H1 (cell line): ENCODE data around the gene GLTP. TPM values are rescaled to one million over a fixed set of nuclear protein-coding genes. Genes with fewer than 3 reads are reported as not detected.
"Not testable (repeated sequence)": the region's sequence is repeated elsewhere in the genome, so short reads cannot be mapped to it uniquely, and the experiment has no call there.

Source experiments
- CTCF ChIA-PET: fragments of 300-600 bp; sonication (Branson Sonifier 250); formaldehyde crosslinking; loops from one replicate; lab custom pipeline; 2021; ENCODE audit not compliant: partially characterized antibody; lab: Charles Lee
- POLR2A ChIA-PET: fragments of 300-600 bp; sonication (Branson Sonifier 250); formaldehyde crosslinking; loops from one replicate; lab custom pipeline; 2021; ENCODE audit warnings: inconsistent platforms; ENCODE audit not compliant: partially characterized antibody; lab: Charles Lee
- DNase-seq, 2 experiments: peaks; one replicate each; pipeline versions ENCODE4 v3.0.0 to v3.0.0-alpha.2; 2010 to 2022; ENCODE audit warnings: low spot score in 2 of 2, low read depth in 1 of 2, mixed read lengths in 1 of 2
- FAIRE-seq: peaks from 2 replicates; lab custom pipeline; 2011; peaks lifted over from hg19 to GRCh38; lab: Jason Lieb, UNC
- H2AFZ ChIP-seq: 2 replicates; pipeline ENCODE4 v1.8.1; 2012; ENCODE audit warnings: low read length, inconsistent platforms
- H2AK5ac ChIP-seq: 2 replicates; pipeline ENCODE4 v1.6.1; 2013; ENCODE audit warnings: low read depth, low read length
- H2BK120ac ChIP-seq: replicated peaks from 2 replicates; pipeline ENCODE3; 2013; ENCODE audit warnings: low read depth, low read length, inconsistent platforms
- H2BK12ac ChIP-seq: 2 replicates; pipeline ENCODE4 v1.6.1; 2013; ENCODE audit warnings: low read depth, low read length
- H2BK15ac ChIP-seq: 2 replicates; pipeline ENCODE4 v1.6.1; 2013; ENCODE audit warnings: low read length
- H2BK20ac ChIP-seq: 2 replicates; pipeline ENCODE4 v1.6.1; 2013; ENCODE audit warnings: low read length
- H2BK5ac ChIP-seq: 2 replicates; pipeline ENCODE4 v1.6.1; 2013; ENCODE audit warnings: low read depth, low read length
- H3K14ac ChIP-seq: 2 replicates; pipeline ENCODE4 v1.6.1; 2013; ENCODE audit warnings: inconsistent platforms; ENCODE audit not compliant: insufficient read length
- H3K18ac ChIP-seq: 2 replicates; pipeline ENCODE4 v1.6.1; 2013; ENCODE audit warnings: low read length; ENCODE audit errors: extremely low read depth
- H3K23ac ChIP-seq: 2 replicates; pipeline ENCODE4 v1.6.1; 2013; ENCODE audit warnings: inconsistent platforms; ENCODE audit not compliant: insufficient read length
- H3K23me2 ChIP-seq: 2 replicates; pipeline ENCODE4 v1.6.1; 2013; ENCODE audit warnings: low read depth, low read length
- H3K27ac ChIP-seq: 2 replicates; pipeline ENCODE4 v1.6.1; 2011; ENCODE audit warnings: low read depth, low read length, inconsistent platforms
- H3K27me3 ChIP-seq, 4 experiments: replicated peaks in 1 of 4; 1 replicate in 1 of 4; 2 replicates in 3 of 4; pipeline versions ENCODE4 v1.6.1 to v1.8.1; 2011 to 2013; ENCODE audit warnings: low read length in 3 of 4, mild to moderate bottlenecking in 3 of 4, inconsistent platforms in 2 of 4, mixed read lengths in 2 of 4, moderate library complexity in 1 of 4; ENCODE audit not compliant: control insufficient read depth in 3 of 4, insufficient read depth in 3 of 4; ENCODE audit errors: extremely low read depth in 1 of 4
- H3K36me3 ChIP-seq, 4 experiments: 2 replicates each; pipeline versions ENCODE4 v1.6.1 to v1.8.1; 2011 to 2013; ENCODE audit warnings: mild to moderate bottlenecking in 4 of 4, low read length in 3 of 4, moderate library complexity in 2 of 4, control low read depth in 1 of 4, inconsistent platforms in 1 of 4; ENCODE audit not compliant: insufficient read depth in 4 of 4, control insufficient read depth in 2 of 4
- H3K4ac ChIP-seq: replicated peaks from 2 replicates; pipeline ENCODE3; 2013; ENCODE audit warnings: low read length, low read depth, mixed read lengths, inconsistent platforms; ENCODE audit not compliant: insufficient read length
- H3K4me1 ChIP-seq, 4 experiments: replicated peaks in 1 of 4; 1 replicate in 1 of 4; 2 replicates in 3 of 4; pipeline versions ENCODE4 v1.6.1 to v1.8.1; 2011 to 2013; ENCODE audit warnings: low read length in 3 of 4, inconsistent platforms in 2 of 4, mixed read lengths in 1 of 4; ENCODE audit not compliant: insufficient read depth in 4 of 4, control insufficient read depth in 3 of 4
- H3K4me2 ChIP-seq, 2 experiments: 2 replicates each; pipeline versions ENCODE4 v1.6.1 to v1.8.1; 2011 to 2013; ENCODE audit warnings: low read depth in 2 of 2, low read length in 2 of 2, control low read depth in 1 of 2, inconsistent platforms in 1 of 2, mild to moderate bottlenecking in 1 of 2; ENCODE audit not compliant: insufficient read depth in 1 of 2
- H3K4me3 ChIP-seq, 4 experiments: fragments of 200-600, 300-600 bp in 1 of 4; sonication (generic), shearing (Covaris generic), sonication (Bioruptor Twin) in 1 of 4; 2 replicates each; pipeline versions ENCODE4 v1.5.1 to v1.8.1; 2011 to 2016; ENCODE audit warnings: low read length in 4 of 4, low read depth in 3 of 4, control low read depth in 2 of 4, inconsistent platforms in 2 of 4, mild to moderate bottlenecking in 2 of 4, mixed read lengths in 1 of 4, moderate library complexity in 1 of 4; ENCODE audit not compliant: insufficient read depth in 2 of 4; ENCODE audit errors: extremely low read depth in 1 of 4
- H3K56ac ChIP-seq: replicated peaks from 2 replicates; pipeline ENCODE3; 2013; ENCODE audit warnings: low read depth, mild to moderate bottlenecking, mixed read lengths, low read length, inconsistent platforms; ENCODE audit not compliant: insufficient read length
- H3K79me1 ChIP-seq: 2 replicates; pipeline ENCODE4 v1.6.1; 2013; ENCODE audit warnings: low read depth, low read length, control low read depth
- H3K79me2 ChIP-seq, 2 experiments: 2 replicates each; pipeline versions ENCODE4 v1.6.1 to v1.8.1; 2012 to 2013; ENCODE audit warnings: low read length in 2 of 2, mild to moderate bottlenecking in 2 of 2, inconsistent platforms in 1 of 2; ENCODE audit not compliant: insufficient read depth in 2 of 2, control insufficient read depth in 1 of 2
- H3K9ac ChIP-seq, 4 experiments: replicated peaks in 1 of 4; 1 replicate in 1 of 4; 2 replicates in 3 of 4; pipeline versions ENCODE4 v1.6.1 to v1.8.1; 2011 to 2013; ENCODE audit warnings: low read depth in 3 of 4, low read length in 3 of 4, control low read depth in 2 of 4, mild to moderate bottlenecking in 2 of 4, moderate library complexity in 2 of 4, inconsistent platforms in 1 of 4; ENCODE audit errors: extremely low read depth in 1 of 4
- H3K9me3 ChIP-seq, 2 experiments: 2 replicates each; pipeline versions ENCODE4 v1.6.1 to v1.8.1; 2012 to 2013; ENCODE audit warnings: mild to moderate bottlenecking in 2 of 2, moderate library complexity in 2 of 2, control low read depth in 1 of 2, inconsistent platforms in 1 of 2, low read depth in 1 of 2, low read length in 1 of 2, mixed read lengths in 1 of 2; ENCODE audit not compliant: insufficient read depth in 2 of 2
- H4K20me1 ChIP-seq, 2 experiments: replicated peaks in 1 of 2; 2 replicates each; pipeline versions ENCODE3 to v1.8.1; 2011 to 2013; ENCODE audit warnings: inconsistent platforms in 2 of 2, low read length in 2 of 2, mild to moderate bottlenecking in 1 of 2; ENCODE audit not compliant: insufficient read depth in 2 of 2, control insufficient read depth in 1 of 2
- H4K5ac ChIP-seq: 2 replicates; pipeline ENCODE4 v1.6.1; 2013; ENCODE audit warnings: low read length, low read depth, mixed read lengths, inconsistent platforms; ENCODE audit not compliant: insufficient read length
- H4K8ac ChIP-seq: 2 replicates; pipeline ENCODE4 v1.8.0; 2013; ENCODE audit warnings: mild to moderate bottlenecking, moderate library complexity, low read length, inconsistent platforms; ENCODE audit not compliant: insufficient read depth; ENCODE audit errors: extremely low read depth
- H4K91ac ChIP-seq: replicated peaks from 2 replicates; pipeline ENCODE3; 2013; ENCODE audit warnings: low read length, mixed read lengths, inconsistent platforms; ENCODE audit not compliant: insufficient read length
- ATF3 ChIP-seq: IDR thresholded peaks from 2 replicates; pipeline ENCODE4 v1.6.1; 2011; ENCODE audit warnings: low read depth, mild to moderate bottlenecking, low read length; ENCODE audit not compliant: insufficient read depth
- CBX5 ChIP-seq: fragments of 300-800, 300-1000 bp; sonication (generic); IDR thresholded peaks from 2 replicates; pipeline ENCODE4 v1.7.1; 2016; ENCODE audit warnings: antibody characterized with exemption, low read length, low read depth
- POU5F1 ChIP-seq: IDR thresholded peaks from 2 replicates; pipeline ENCODE4 v1.6.1; 2011; ENCODE audit warnings: low read depth, mild to moderate bottlenecking, low read length, moderate library complexity
- TCF12 ChIP-seq: IDR thresholded peaks from 2 replicates; pipeline ENCODE4 v1.6.1; 2011; ENCODE audit warnings: low read depth, mild to moderate bottlenecking, low read length
- YY1 ChIP-seq: IDR thresholded peaks from 2 replicates; pipeline ENCODE4 v1.6.1; 2011; ENCODE audit warnings: low read depth, mild to moderate bottlenecking, low read length
- WGBS, 2 experiments: shearing (Covaris generic) in 1 of 2; methylation state at CpG; one replicate each; pipeline versions ENCODE4 v1.1.6 to v1.1.7; 2013 to 2015; ENCODE audit warnings: low lambda C conversion rate in 2 of 2, mixed read lengths in 2 of 2, inconsistent platforms in 1 of 2, low coverage in 1 of 2, missing lambda C conversion rate in 1 of 2; ENCODE audit not compliant: insufficient replicate concordance in 2 of 2, insufficient coverage in 1 of 2, insufficient read length in 1 of 2; ENCODE audit errors: extremely low coverage in 1 of 2, missing lambda C conversion rate in 1 of 2; 5-methylcytosine and 5-hydroxymethylcytosine counted together
- polyA plus RNA-seq, 7 experiments: library from polyadenylated mRNA; depleted of rRNA in 3 of 7; stranded (reverse) in 5 of 7; unstranded in 2 of 7; fragments of >200 nt in 5 of 7; fragments of 200-250 nt in 2 of 7; gene quantifications; 1 replicate in 5 of 7; 2 replicates in 1 of 7; 4 replicates in 1 of 7; pipeline versions ENCODE4 v1.2.1 to v1.2.3, GENCODE V29; 2011 to 2013; ENCODE audit warnings: missing spikeins in 2 of 7, mixed read lengths in 2 of 7
- total RNA-seq: library from RNA; stranded (reverse); fragmentation: NEBNext Ultra II Directional; extraction: Animal tissue kit (Norgen Biotek cat#: 25700); gene quantifications from 2 replicates; pipeline ENCODE4 v1.2.1, GENCODE V29; 2021

GLTP gene
- total and polyA plus RNA-seq, 2 of the 8 experiments (the other 6 are each of a cell fraction or from before 2014, with no cell fraction given): 9.8 to 26.1 TPM

DNA sequence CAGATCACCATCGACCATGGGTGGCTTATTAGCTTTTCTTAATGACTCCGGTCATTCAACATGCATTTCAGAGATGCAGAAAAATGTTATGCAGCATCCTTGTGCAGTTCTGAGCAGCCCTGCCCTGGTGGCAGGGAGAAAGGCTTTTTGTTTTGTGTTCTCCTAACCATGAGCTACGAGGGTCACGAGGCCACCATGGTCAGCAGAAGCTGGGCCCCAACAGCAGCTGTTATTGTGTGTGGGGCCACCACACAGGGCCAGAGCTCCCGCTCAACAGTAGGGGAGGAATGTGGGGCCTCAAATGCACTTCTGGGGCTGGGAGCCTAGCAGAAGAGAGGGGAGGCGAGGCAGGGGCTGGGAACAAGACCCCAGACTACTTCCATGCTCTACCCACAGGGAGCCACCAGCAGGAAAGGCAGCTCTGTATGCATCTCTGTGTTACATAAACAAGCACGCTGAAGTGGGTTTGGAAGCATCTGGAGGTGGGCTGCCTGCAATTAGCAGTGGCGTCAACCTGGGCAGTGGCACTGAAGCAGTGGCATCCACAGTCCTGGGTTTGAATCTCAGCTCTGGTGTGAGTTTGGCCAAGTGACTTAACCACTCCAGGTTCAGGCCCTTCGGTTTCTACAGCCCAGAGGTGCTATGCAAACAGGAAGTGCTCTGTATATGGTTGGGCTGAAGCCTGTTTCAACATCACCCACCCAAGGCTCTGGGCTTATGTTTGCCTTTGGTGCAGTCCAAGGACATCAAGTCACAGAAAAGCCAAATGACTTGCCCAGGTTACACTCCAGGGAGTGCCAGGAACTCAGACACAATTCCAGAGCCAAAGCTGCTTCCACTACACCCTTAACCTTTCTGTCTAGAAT lies 16.3 kb downstream of the GLTP start (continued):
- TF ChIP-seq TCF12 (no peak), CBX5 (no peak), POU5F1 (no peak), ATF3 (no peak), YY1 (no peak)

GRCh38 chr12:109862491-109862890 lies 17.9 kb downstream of the GLTP start:
- H4K5ac ChIP-seq, POLR2A ChIA-PET, H4K91ac ChIP-seq, H2BK5ac ChIP-seq, H3K79me2 ChIP-seq, FAIRE-seq, H3K56ac ChIP-seq, H2BK20ac ChIP-seq, H3K9me3 ChIP-seq, H2AFZ ChIP-seq, H2BK15ac ChIP-seq, H3K36me3 ChIP-seq, H3K79me1 ChIP-seq, H2AK5ac ChIP-seq, H3K18ac ChIP-seq, H3K9ac ChIP-seq, H4K8ac ChIP-seq, H3K14ac ChIP-seq, H3K4me3 ChIP-seq, H3K23ac ChIP-seq, DNase-seq, H3K4ac ChIP-seq, H3K23me2 ChIP-seq, H3K4me1 ChIP-seq, H2BK120ac ChIP-seq, H3K4me2 ChIP-seq, H3K27me3 ChIP-seq, H3K27ac ChIP-seq, H4K20me1 ChIP-seq, H2BK12ac ChIP-seq: not testable (repeated sequence)
- WGBS, 2 experiments: 96% methylated on average over 9 of the region's 9 CpGs; no CpG with 5 or more reads in 1 of the 2 experiments
- CTCF ChIA-PET: interaction anchor here (0.8 to 7.1 kb wide), 6 partner anchors 10 to 71 kb away, joined by 3 to 86 read pairs (median 3); no protein-coding TSS in a partner anchor
